ENCODE data around the gene CHST7. TPM values are rescaled to one million over a fixed set of nuclear protein-coding genes. Genes with fewer than 3 reads are reported as not detected.

CHST7 gene
- total RNA-seq, 1 donor from 2014 or later, result 64.6 TPM

DNA sequence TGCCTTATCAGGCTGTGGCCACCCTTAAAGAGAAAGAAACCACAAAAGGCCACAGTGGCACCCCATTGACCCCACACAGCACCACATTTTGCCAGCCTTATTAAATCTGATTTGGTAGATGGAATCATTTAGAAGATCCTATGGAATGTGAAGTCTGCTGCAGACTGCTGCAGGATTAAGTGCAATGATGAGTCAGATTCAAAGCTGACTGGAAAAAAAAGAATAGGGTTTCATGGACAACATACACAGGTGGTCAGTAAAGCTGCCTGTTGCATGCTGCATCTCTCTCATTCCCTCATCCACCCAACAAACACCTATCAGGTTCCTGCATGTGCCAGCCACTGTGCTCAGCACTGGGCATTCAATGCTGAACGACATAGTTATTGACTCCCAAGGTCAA is 56.6 kb downstream of the CHST7 start:
- H3K27ac ChIP-seq, result no peak overlapping the region
- intact Hi-C loops (cut with DNase I), result no loop called here
- TF ChIP-seq, protein P1, sequence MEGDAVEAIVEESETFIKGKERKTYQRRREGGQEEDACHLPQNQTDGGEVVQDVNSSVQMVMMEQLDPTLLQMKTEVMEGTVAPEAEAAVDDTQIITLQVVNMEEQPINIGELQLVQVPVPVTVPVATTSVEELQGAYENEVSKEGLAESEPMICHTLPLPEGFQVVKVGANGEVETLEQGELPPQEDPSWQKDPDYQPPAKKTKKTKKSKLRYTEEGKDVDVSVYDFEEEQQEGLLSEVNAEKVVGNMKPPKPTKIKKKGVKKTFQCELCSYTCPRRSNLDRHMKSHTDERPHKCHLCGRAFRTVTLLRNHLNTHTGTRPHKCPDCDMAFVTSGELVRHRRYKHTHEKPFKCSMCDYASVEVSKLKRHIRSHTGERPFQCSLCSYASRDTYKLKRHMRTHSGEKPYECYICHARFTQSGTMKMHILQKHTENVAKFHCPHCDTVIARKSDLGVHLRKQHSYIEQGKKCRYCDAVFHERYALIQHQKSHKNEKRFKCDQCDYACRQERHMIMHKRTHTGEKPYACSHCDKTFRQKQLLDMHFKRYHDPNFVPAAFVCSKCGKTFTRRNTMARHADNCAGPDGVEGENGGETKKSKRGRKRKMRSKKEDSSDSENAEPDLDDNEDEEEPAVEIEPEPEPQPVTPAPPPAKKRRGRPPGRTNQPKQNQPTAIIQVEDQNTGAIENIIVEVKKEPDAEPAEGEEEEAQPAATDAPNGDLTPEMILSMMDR (IDR thresholded peaks at IDR 0.05), result no peak
- no peaks in the 10 kb centered on the region for H3K36me3 ChIP-seq
- no peaks in the 10 kb centered on the region for H3K4me1 ChIP-seq
- H3K4me3 ChIP-seq, result no peak overlapping the region
- no peaks in the 10 kb centered on the region for H3K9me3 ChIP-seq
- no peak for DNase-seq (ENCODE audit: low spot score in 2 of 2)
- no peaks in the 10 kb centered on the region for H3K27me3 ChIP-seq

DNA sequence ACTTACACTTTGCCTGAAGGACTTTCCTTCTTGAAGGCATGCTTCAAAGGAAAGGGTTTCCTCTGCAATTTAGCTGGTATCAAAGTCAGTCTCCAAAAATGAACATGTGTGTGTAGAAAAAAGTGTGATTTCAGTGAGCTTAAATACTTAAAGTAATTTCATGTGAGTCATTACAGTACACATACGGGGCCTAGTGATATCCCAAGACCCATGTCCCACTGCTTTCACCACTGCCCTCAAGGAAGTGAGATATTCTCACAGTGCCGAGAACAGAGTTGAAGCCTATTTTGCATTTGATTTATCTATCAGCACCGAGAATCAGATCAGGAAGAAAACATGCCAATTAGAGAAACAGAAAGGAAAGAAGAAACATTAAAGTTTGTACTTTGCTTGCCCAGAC is 61.0 kb downstream of the CHST7 start:
- no peaks in the 10 kb centered on the region for H3K27me3 ChIP-seq
- TF ChIP-seq, protein P1 (IDR thresholded peaks at IDR 0.05), result no peak
- no peaks in the 10 kb centered on the region for H3K36me3 ChIP-seq
- intact Hi-C loops (cut with DNase I), result no loop called here
- no peak overlapping the region for H3K27ac ChIP-seq
- no peaks in the 10 kb centered on the region for H3K4me1 ChIP-seq
- H3K9me3 ChIP-seq, result no peaks in the 10 kb centered on the region
- no peak overlapping the region for H3K4me3 ChIP-seq
- no peak for DNase-seq (ENCODE audit: low spot score in 2 of 2)

DNA sequence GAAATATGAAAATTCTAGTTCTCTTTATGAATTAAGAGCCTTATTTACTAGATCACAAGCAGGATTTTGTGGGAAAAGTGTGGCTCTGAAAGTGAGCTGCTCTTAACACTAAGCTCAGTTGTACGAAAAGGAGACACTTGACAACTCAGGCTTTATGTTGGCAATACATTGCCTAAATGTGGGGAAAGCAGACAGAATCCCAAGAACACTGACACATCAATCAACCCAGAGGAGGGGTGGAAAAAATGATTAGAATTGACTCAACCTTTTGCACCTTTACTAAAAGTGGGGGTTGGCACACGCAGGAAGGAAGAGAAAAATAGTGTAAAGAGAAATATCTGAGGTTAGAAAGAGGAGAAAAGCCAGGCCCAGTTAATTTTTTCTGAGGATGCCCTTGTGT is 61.6 kb downstream of the CHST7 start:
- Histone ChIP-seq H3K4me3 (no peak overlapping the region), H3K9me3 (no peaks in the 10 kb centered on the region), H3K27me3 (no peaks in the 10 kb centered on the region), H3K4me1 (no peaks in the 10 kb centered on the region), H3K27ac (no peak overlapping the region), H3K36me3 (no peaks in the 10 kb centered on the region)
- intact Hi-C loops (cut with DNase I), result no loop called here
- TF ChIP-seq, protein P1 (IDR thresholded peaks at IDR 0.05), result no peak
- no peak for DNase-seq (ENCODE audit: low spot score in 2 of 2)

DNA sequence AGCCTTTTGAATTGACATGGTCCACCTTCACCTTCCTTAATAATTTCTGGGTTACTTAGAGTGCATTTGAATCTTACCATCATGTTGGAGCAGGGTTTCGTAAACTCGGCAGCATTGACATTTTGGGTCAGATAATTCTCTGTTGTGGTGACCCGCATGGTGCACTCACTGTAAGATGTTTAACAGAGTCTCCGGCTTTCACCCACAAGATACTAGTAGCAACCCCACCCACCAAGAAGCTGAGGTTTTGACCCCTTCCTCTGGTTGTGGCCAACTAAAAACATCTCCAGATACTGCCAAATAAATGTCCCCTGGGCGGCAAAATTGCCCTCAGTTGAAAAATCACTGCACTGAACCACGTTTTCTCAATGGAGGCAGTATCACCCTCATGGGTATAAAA is 62.7 kb downstream of the CHST7 start:
- Histone ChIP-seq H3K4me1 (no peaks in the 10 kb centered on the region), H3K27ac (no peak overlapping the region), H3K27me3 (no peaks in the 10 kb centered on the region), H3K9me3 (no peaks in the 10 kb centered on the region), H3K36me3 (no peaks in the 10 kb centered on the region), H3K4me3 (no peak overlapping the region)
- no peak for DNase-seq (ENCODE audit: low spot score in 2 of 2)
- intact Hi-C loops (cut with DNase I), result no loop called here
- TF ChIP-seq, protein P1 (IDR thresholded peaks at IDR 0.05), result no peak

DNA sequence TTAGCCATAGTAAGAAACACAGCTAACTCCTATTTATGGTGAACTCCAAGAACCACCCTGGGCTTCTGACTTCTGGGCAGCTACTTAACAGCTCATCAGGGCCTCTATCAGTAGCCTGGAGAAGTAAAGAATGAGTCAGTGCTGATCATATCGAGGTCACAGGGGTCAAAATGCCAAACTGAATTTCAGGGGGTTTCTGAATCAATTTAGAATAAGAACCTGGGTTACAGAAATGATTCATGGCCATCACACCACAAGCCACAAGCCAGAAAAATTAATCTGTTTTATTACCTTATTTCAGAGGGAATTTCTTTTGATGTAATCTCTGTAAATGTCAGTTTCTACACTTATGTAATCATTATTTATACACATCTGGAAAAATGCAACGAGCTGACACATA is 64.4 kb downstream of the CHST7 start:
- intact Hi-C loops (cut with DNase I), result no loop called here
- H3K36me3 ChIP-seq, result no peaks in the 10 kb centered on the region
- H3K4me3 ChIP-seq, result no peak overlapping the region
- H3K27ac ChIP-seq, result no peak overlapping the region
- H3K4me1 ChIP-seq, result no peaks in the 10 kb centered on the region
- TF ChIP-seq, protein P1 (IDR thresholded peaks at IDR 0.05), result no peak
- H3K27me3 ChIP-seq, result no peaks in the 10 kb centered on the region
- no peak for DNase-seq (ENCODE audit: low spot score in 2 of 2)
- H3K9me3 ChIP-seq, result no peaks in the 10 kb centered on the region

DNA sequence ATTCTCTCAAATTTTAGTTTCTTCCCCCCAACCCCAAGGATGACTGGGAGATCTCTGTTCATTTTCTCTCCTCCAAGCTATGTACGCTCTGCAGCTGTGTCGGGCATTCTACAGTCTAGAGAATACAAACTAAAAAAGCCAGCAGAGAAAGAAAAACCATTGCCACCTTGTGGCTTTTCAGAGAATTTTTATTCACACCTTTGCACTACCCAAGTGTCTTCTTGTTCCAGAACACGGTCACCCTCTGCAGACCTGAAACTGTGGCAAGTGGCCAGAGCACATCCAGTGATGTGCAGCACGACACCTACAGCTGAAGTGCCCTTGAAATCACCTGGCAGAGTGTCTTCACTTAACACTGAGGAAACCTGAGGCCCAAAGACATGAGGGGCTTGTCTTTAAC is 68.6 kb downstream of the CHST7 start:
- H3K27ac ChIP-seq, result no peak overlapping the region
- H3K4me1 ChIP-seq, result no peaks in the 10 kb centered on the region
- no peaks in the 10 kb centered on the region for H3K36me3 ChIP-seq
- H3K9me3 ChIP-seq, result no peaks in the 10 kb centered on the region
- no peaks in the 10 kb centered on the region for H3K27me3 ChIP-seq
- TF ChIP-seq, protein P1 (IDR thresholded peaks at IDR 0.05), result peak in 1 of 3 experiments; percentile 51
- no peak for DNase-seq (ENCODE audit: low spot score in 2 of 2)
- H3K4me3 ChIP-seq, result no peak overlapping the region
- intact Hi-C loops (cut with DNase I), result loop anchor here (1.0 kb wide), 1 partner anchor 69 kb away; the partner anchor contains the start of gene CHST7

Data from ascending aorta (tissue), 2 donors.